Subcutaneous adipose tissue (tissue), 4 donors: Measurements from ENCODE around the gene COX7A2. TPM values are rescaled to one million over a fixed set of nuclear protein-coding genes. Genes with fewer than 3 reads are reported as not detected.

Experiments
- total RNA-seq, 4 donors: library from RNA; depleted of rRNA; stranded (reverse); fragments of >200 nt; gene quantifications; one replicate each; pipeline ENCODE4 v1.1.0, GENCODE V29; 2016
- TF ChIP-seq, protein P1 (sequence below): fragments of 450-650 bp; IDR thresholded peaks from one replicate; pipeline ENCODE4 v1.5.1; 2016; ENCODE audit warnings: low read depth, mild to moderate bottlenecking, control low read depth, antibody characterized with exemption, moderate library complexity

COX7A2 gene
- total RNA-seq, 4 donors from 2014 or later, result 185 to 343 (median 263) TPM

DNA sequence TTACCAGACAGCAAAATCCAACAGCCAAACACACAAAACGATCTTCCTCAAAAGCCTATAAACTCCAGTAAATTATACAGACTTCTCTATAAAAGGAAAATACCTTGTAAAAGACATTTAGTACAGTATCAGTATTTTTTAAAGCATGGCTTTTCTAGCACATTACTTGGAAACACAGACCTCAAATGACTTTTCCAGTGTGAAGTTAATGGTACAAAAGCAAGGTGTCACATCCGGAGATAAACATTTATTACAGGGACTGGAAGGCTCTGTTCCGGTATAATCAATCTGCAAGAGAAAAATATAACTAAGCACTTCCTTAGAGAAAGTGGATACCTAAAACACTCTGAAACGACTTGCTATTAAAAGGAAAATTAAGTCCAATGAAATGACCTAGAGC lies 23.9 kb upstream of the COX7A2 start:
- TF ChIP-seq, protein P1, sequence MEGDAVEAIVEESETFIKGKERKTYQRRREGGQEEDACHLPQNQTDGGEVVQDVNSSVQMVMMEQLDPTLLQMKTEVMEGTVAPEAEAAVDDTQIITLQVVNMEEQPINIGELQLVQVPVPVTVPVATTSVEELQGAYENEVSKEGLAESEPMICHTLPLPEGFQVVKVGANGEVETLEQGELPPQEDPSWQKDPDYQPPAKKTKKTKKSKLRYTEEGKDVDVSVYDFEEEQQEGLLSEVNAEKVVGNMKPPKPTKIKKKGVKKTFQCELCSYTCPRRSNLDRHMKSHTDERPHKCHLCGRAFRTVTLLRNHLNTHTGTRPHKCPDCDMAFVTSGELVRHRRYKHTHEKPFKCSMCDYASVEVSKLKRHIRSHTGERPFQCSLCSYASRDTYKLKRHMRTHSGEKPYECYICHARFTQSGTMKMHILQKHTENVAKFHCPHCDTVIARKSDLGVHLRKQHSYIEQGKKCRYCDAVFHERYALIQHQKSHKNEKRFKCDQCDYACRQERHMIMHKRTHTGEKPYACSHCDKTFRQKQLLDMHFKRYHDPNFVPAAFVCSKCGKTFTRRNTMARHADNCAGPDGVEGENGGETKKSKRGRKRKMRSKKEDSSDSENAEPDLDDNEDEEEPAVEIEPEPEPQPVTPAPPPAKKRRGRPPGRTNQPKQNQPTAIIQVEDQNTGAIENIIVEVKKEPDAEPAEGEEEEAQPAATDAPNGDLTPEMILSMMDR, result no peak

DNA sequence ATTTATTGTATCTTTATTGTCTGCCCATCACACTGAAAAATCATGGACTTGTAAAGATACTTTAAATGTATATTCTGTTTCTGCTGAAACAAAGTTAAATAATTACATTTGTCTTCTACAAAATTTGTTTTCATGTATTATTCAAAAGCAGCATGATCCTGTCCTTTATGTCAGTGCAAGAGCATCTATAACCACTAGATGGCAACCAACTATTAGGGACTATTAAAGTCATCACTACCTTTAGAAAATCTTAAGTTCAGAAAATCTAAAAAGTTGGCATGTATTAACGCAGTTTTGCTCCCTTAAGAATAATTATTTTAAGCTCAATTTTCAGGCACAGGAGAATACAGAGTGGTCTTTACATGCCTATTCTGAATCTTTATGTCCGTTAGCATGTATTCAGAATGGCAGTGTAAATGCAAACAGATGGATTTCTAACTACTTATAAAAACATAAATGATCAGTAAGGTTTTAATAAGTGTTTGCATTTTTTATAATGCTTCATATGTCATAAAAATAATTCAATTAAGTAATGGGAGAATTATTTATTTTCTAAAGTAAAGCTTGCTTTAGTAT lies 23.2 kb upstream of the COX7A2 start:
- TF ChIP-seq, protein P1, result no peak

DNA sequence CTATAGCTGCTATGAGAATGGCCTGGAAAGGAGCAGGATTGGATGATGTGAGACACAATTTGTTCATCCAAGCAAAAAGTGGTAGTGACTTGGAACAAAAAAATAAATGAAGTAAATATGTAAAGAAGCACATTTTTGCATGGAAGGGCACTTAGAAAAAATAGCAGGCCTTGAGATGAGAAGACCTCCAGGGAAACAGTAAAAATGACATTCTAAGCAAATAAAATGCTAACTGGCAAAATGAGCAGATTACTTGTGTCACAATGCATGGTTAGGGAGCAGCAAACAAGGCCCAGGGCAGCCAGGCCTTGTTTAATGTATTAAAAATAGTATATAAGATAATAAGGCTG lies 19.8 kb upstream of the COX7A2 start:
- TF ChIP-seq, protein P1, result no peak

DNA sequence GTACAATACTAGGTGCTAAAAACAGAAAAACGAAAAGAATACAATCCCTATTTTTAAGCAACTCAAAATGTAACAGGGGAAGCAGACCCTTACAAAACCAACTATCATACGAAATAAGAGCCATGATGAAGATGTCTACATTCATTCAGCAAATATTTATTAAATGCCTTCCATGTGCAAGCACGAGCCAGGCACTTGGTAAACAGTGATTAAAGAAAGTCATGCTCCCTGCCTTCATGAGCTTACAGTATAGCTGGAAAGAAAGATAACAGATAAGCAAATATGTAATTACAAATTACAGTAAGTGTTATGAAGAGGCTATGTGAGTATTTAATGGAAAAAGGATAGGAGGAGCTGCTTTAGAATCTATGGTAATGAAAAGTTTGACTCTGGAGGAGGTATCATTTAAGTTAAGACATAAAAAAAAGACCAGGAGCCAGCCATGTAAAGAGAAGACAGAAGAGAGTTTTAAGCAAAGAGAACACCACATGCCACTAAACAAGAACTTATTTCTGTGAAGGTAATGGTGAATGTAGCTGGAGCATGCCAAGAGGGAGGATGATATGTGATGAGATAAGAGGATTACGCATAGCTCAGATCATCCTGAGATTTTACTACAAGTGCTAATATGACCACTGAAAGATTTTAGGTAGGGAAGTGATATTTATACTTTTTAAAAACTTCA lies 19.3 kb upstream of the COX7A2 start:
- TF ChIP-seq, protein P1, result no peak

DNA sequence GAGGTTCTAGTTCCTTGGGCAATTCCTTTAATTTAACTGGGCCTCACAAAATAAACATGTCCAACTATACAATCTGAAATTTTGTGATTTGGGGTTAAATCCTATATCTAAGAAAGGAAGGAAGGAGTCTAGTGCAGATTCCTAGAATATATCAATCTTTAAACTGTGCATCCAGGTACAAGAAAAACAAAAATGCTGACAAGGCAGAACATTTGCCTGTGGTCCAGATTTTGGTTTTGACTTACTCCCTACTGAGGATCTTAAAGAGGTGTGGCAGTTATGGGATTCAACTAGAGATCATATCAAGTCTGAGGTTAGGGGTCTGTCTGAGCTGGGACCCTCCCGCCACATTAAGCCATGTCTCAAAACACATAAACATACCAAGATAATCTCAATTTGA lies 17.7 kb upstream of the COX7A2 start:
- TF ChIP-seq, protein P1, result no peak

DNA sequence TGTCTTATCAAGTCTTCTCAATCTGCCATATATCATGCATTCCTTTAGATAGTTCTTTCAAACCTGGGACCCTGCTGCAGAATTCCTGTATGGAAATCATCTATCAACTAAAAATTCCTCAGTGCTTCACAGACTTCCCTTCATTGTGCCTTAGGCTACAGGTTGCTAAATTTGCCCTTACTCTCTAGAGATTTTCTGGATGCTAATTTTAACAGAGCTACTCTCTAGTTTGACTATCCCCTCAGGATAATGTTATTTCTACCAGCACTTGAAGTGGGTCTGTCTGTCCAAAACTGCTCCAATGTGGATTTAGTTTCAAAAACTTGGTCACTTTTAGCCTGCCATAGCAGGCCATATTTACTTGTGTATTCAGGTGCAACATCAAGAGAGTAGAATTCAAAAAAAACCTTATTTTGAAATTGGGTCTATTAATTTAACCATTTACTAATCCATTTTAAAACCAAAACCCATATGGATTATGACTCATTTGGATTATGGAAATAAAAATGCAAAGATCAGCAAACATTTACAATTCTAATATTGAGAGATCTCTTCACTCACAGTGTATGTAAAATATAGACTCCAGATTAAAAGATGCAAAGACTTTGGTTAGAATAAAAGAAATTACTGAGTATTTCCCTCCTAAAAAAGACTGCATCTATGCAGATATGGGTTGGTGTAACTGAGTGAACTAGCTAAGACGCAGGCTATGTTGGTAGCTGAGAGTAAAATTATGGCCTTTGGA lies 13.9 kb upstream of the COX7A2 start:
- TF ChIP-seq, protein P1, result no peak

DNA sequence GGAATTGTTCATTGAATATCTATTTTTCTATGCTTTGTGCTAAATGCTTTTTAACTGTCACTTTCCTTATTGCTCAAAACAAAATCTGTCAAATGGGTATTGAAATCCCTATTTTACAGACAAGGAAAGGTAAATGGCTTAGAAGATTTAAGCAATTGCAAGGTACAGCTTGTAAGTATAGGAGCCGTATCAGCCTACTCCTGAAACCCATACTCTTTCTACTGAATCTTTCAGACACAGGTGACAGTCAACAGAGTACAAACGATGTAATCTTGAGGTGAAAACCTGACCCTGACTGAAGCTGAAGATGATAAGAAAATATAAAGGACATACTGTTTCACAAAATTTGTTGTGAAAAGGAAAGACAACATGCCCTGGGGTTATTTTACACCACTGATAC lies 7.0 kb upstream of the COX7A2 start:
- TF ChIP-seq, protein P1, result no peak
